K562 treated with DMSO at 1 percent for 4 hours (cell line): ENCODE results near the gene PSKH1. TPM values are rescaled to one million over a fixed set of nuclear protein-coding genes. Genes with fewer than 3 reads are reported as not detected.

Experiments used
- total RNA-seq: library from RNA; unstranded; fragments of 300-600 nt; gene quantifications from 2 replicates; pipeline ENCODE4 v1.2.3, GENCODE V29; 2022; ENCODE audit not compliant: insufficient read depth

The PSKH1 gene
- 26.3 and 27.7 TPM in 2 replicates for total RNA-seq

GRCh38 chr16:67892899-67893742, at the start of gene PSKH1:
Gene PSKH1 (plus strand): TSS chr16:67893254. CDS start chr16:67908750, 15,496 bp downstream.

GRCh38 chr16:67846320-67847063, 46.6 kb upstream of the PSKH1 start, which contains the start of gene NUTF2:
Gene NUTF2 (plus strand): TSS chr16:67846933. CDS start chr16:67865131, 18,198 bp downstream.

GRCh38 chr16:67847064-67847861, 45.8 kb upstream of the PSKH1 start, which contains the start of gene CENPT:
Gene CENPT (minus strand): TSS chr16:67847693. CDS start chr16:67833859, 13,834 bp downstream.

GRCh38 chr16:67872631-67873434, 20.2 kb upstream of the PSKH1 start, which contains the start of gene EDC4:
Gene EDC4 (plus strand): TSS chr16:67873052. CDS start chr16:67873262, 210 bp downstream.

GRCh38 chr16:67884684-67885083, 8.4 kb upstream of the PSKH1 start, which contains the start of gene NRN1L:
Gene NRN1L (plus strand): TSS chr16:67884885. CDS start chr16:67884904, 19 bp downstream.

GRCh38 chr16:67931712-67932461, 38.8 kb downstream of the PSKH1 start, which contains the start of gene CTRL:
Gene CTRL (minus strand): TSS chr16:67931862. CDS start chr16:67931852, 10 bp downstream.

GRCh38 chr16:67936124-67936879, 43.2 kb downstream of the PSKH1 start, which contains the start of gene PSMB10:
Gene PSMB10 (minus strand): TSS chr16:67936850. CDS start chr16:67936749, 101 bp downstream.

GRCh38 chr16:67943619-67944504, 50.8 kb downstream of the PSKH1 start, which contains the start of gene LCAT:
Gene LCAT (minus strand): TSS chr16:67944120. CDS start chr16:67944101, 19 bp downstream.

GRCh38 chr16:67968400-67969253, 75.6 kb downstream of the PSKH1 start, which contains the start of gene SLC12A4:
Gene SLC12A4 (minus strand): TSS chr16:67968637. CDS start chr16:67968553, 84 bp downstream.

Other genes starting within 250 kb of the PSKH1 start
- 1.4 and 3.7 TPM in 2 replicates for gene CARMIL2, start 248.1 kb upstream of the PSKH1 start, total RNA-seq
- 29.2 and 33.2 TPM in 2 replicates for gene ACD, start 233.0 kb upstream of the PSKH1 start, total RNA-seq
- gene PARD6A, start 232.3 kb upstream of the PSKH1 start, total RNA-seq, result 0.59 and 1.4 TPM in 2 replicates
- gene ENKD1, start 226.5 kb upstream of the PSKH1 start, total RNA-seq, result 8.6 and 17.8 TPM in 2 replicates
- 1.3 TPM in 1 of 2 replicates, not detected in the other for gene C16orf86, start 226.4 kb upstream of the PSKH1 start, total RNA-seq
- 11.6 and 15.4 TPM in 2 replicates for gene GFOD2, start 173.9 kb upstream of the PSKH1 start, total RNA-seq
- gene RANBP10, start 86.7 kb upstream of the PSKH1 start, total RNA-seq, result 16.0 and 17.3 TPM in 2 replicates
- not detected in 2 replicates for gene TSNAXIP1, start 86.4 kb upstream of the PSKH1 start, total RNA-seq
- 30.6 and 38.0 TPM in 2 replicates for gene THAP11, start 50.9 kb upstream of the PSKH1 start, total RNA-seq
- 55.8 and 76.4 TPM in 2 replicates for gene NUTF2, start 46.3 kb upstream of the PSKH1 start, total RNA-seq
- 48.7 and 59.8 TPM in 2 replicates for gene CENPT, start 45.6 kb upstream of the PSKH1 start, total RNA-seq
- gene EDC4, start 20.2 kb upstream of the PSKH1 start, total RNA-seq, result 65.6 and 82.6 TPM in 2 replicates
- 2.7 and 3.7 TPM in 2 replicates for gene NRN1L, start 8.4 kb upstream of the PSKH1 start, total RNA-seq
- gene CTRL, start 38.6 kb downstream of the PSKH1 start, total RNA-seq, result 1.2 and 2.2 TPM in 2 replicates
- gene PSMB10, start 43.6 kb downstream of the PSKH1 start, total RNA-seq, result 72.6 and 86.4 TPM in 2 replicates
- 4.0 and 9.4 TPM in 2 replicates for gene LCAT, start 50.9 kb downstream of the PSKH1 start, total RNA-seq
- gene SLC12A4, start 75.4 kb downstream of the PSKH1 start, total RNA-seq, result 12.2 and 12.7 TPM in 2 replicates
- not detected in 2 replicates for gene DPEP3, start 87.2 kb downstream of the PSKH1 start, total RNA-seq
- gene DPEP2, start 106.2 kb downstream of the PSKH1 start, total RNA-seq, result 1.9 and 3.3 TPM in 2 replicates
- not detected in 2 replicates for gene DPEP2NB, start 122.7 kb downstream of the PSKH1 start, total RNA-seq
- 7.1 and 7.7 TPM in 2 replicates for gene DDX28, start 130.0 kb downstream of the PSKH1 start, total RNA-seq
- 8.7 and 10.7 TPM in 2 replicates for gene DUS2, start 130.0 kb downstream of the PSKH1 start, total RNA-seq
- gene NFATC3, start 192.1 kb downstream of the PSKH1 start, total RNA-seq, result 24.7 and 30.6 TPM in 2 replicates